B cell (primary cell): ENCODE measurements around the gene DLX6. TPM values are rescaled to one million over a fixed set of nuclear protein-coding genes. Genes with fewer than 3 reads are reported as not detected.

Source experiments
- ATAC-seq: fragments of 200-7000 bp; cut with Tn5 transposase; one replicate; pipeline ENCODE4 v1.10.0; 2021; ENCODE audit warnings: low read depth, mild to moderate bottlenecking, moderate number of reproducible peaks, moderate library complexity
- CTCF ChIA-PET: fragments of 350-600 bp; sonication (Branson Sonifier 250); formaldehyde crosslinking; loops from one replicate; lab custom pipeline; 2021; ENCODE audit warnings: antibody characterized with exemption, inconsistent platforms; lab: Charles Lee
- POLR2A ChIA-PET: fragments of 350-600 bp; sonication (Branson Sonifier 250); formaldehyde crosslinking; loops from one replicate; lab custom pipeline; 2021; ENCODE audit warnings: antibody characterized with exemption; lab: Charles Lee
- DNase-seq: peaks from one replicate; pipeline ENCODE4 v3.0.0; 2013
- H2AFZ ChIP-seq: 2 replicates; pipeline ENCODE4 v1.6.1; 2012; ENCODE audit warnings: mild to moderate bottlenecking, low read depth, low read length; ENCODE audit not compliant: insufficient read depth, poor library complexity, severe bottlenecking
- H3K27ac ChIP-seq, 2 donors: 1 replicate in 1 of 2; 2 replicates in 1 of 2; pipeline ENCODE4 v1.5.1; 2012 to 2013; ENCODE audit warnings: low read length in 2 of 2, mild to moderate bottlenecking in 2 of 2, moderate library complexity in 1 of 2
- H3K27me3 ChIP-seq, 4 experiments: fragments of 200-600 bp in 1 of 4; sonication (generic) in 1 of 4; replicated peaks in 1 of 4; 1 replicate in 2 of 4; 2 replicates in 2 of 4; pipeline versions ENCODE4 v1.6.1 to v1.7.0; 2013 to 2016; ENCODE audit warnings: low read length in 3 of 4, mild to moderate bottlenecking in 2 of 4, mixed read lengths in 1 of 4, moderate library complexity in 1 of 4; ENCODE audit not compliant: insufficient read depth in 4 of 4, control insufficient read depth in 3 of 4; ENCODE audit errors: control extremely low read depth in 1 of 4
- H3K36me3 ChIP-seq, 2 experiments: replicated peaks in 1 of 2; 1 replicate in 1 of 2; 2 replicates in 1 of 2; pipeline versions ENCODE4 v1.6.1 to v1.7.1; 2013; ENCODE audit warnings: low read length in 1 of 2; ENCODE audit not compliant: insufficient read depth in 2 of 2, control insufficient read depth in 1 of 2; ENCODE audit errors: control extremely low read depth in 1 of 2, extremely low read depth in 1 of 2
- H3K4me1 ChIP-seq, 2 donors: fragments of 200-600 bp in 1 of 2; sonication (generic) in 1 of 2; 1 replicate in 1 of 2; 2 replicates in 1 of 2; pipeline versions ENCODE4 v1.5.1 to v1.6.1; 2013 to 2017; ENCODE audit warnings: low read length in 2 of 2; ENCODE audit not compliant: control insufficient read depth in 2 of 2, insufficient read depth in 2 of 2
- H3K4me2 ChIP-seq: replicated peaks from 2 replicates; pipeline ENCODE3; 2012; ENCODE audit warnings: mild to moderate bottlenecking, low read depth, low read length; ENCODE audit not compliant: poor library complexity, severe bottlenecking
- H3K4me3 ChIP-seq, 5 experiments: fragments of 200-600 bp in 1 of 5; sonication (generic) in 1 of 5; 1 replicate in 3 of 5; 2 replicates in 2 of 5; pipeline versions ENCODE4 v1.5.1 to v1.7.0; 2011 to 2016; ENCODE audit warnings: low read length in 4 of 5, mild to moderate bottlenecking in 4 of 5, low read depth in 2 of 5, control low read depth in 1 of 5, moderate library complexity in 1 of 5; ENCODE audit not compliant: insufficient read depth in 1 of 5; ENCODE audit errors: control extremely low read depth in 1 of 5, extremely low read depth in 1 of 5
- H3K79me2 ChIP-seq: fragments of 200-600 bp; sonication (generic); one replicate; pipeline ENCODE4 v1.6.0; 2016; ENCODE audit warnings: low read length; ENCODE audit not compliant: control insufficient read depth, insufficient read depth
- H3K9ac ChIP-seq: fragments of 200-600 bp; sonication (generic); 2 replicates; pipeline ENCODE4 v1.6.1; 2017; ENCODE audit warnings: mild to moderate bottlenecking, low read length, moderate library complexity
- H3K9me3 ChIP-seq, 3 donors: one replicate each; pipeline versions ENCODE4 v1.6.1 to v1.7.1; 2013; ENCODE audit warnings: low read length in 2 of 3; ENCODE audit not compliant: control insufficient read depth in 2 of 3, insufficient read depth in 1 of 3; ENCODE audit errors: control extremely low read depth in 1 of 3
- H4K20me1 ChIP-seq: 2 replicates; pipeline ENCODE4 v1.6.0; 2012; ENCODE audit warnings: mild to moderate bottlenecking, low read length; ENCODE audit not compliant: insufficient read depth, control insufficient read depth, poor library complexity, severe bottlenecking
- H3K27ac Mint-ChIP-seq: one replicate; pipeline ENCODE4 v1.8.0; 2021; ENCODE audit warnings: mixed read lengths
- H3K27me3 Mint-ChIP-seq: one replicate; pipeline ENCODE4 v1.8.0; 2021; ENCODE audit warnings: mixed read lengths
- H3K4me1 Mint-ChIP-seq: one replicate; pipeline ENCODE4 v1.8.0; 2021; ENCODE audit warnings: mixed read lengths
- H3K4me3 Mint-ChIP-seq: one replicate; pipeline ENCODE4 v1.8.0; 2021; ENCODE audit warnings: mixed read lengths
- H3K9me3 Mint-ChIP-seq: one replicate; pipeline ENCODE4 v1.8.0; 2022; ENCODE audit warnings: mixed read lengths; ENCODE audit not compliant: insufficient read depth
- EZH2 ChIP-seq: IDR thresholded peaks from 2 replicates; pipeline ENCODE4 v1.6.1; 2012; ENCODE audit warnings: borderline replicate concordance, low read depth, mild to moderate bottlenecking, moderate library complexity, low read length; ENCODE audit not compliant: insufficient read depth, poor library complexity, severe bottlenecking
- WGBS: methylation state at CpG from one replicate; pipeline ENCODE4 v1.1.5; 2013; ENCODE audit warnings: missing lambda C conversion rate; ENCODE audit not compliant: insufficient coverage; 5-methylcytosine and 5-hydroxymethylcytosine counted together
- intact Hi-C: fragments of 100-400 bp; cut with micrococcal nuclease; formaldehyde crosslinking; loops from one replicate; pipeline ENCODE4 v1.10.0; 2022
- polyA plus RNA-seq: library from polyadenylated mRNA; depleted of rRNA; stranded (reverse); fragments of >200 nt; gene quantifications from 2 replicates; pipeline ENCODE4 v1.2.3, GENCODE V29; 2012
- total RNA-seq, 2 donors: library from RNA; stranded (reverse); fragments of 120-200 nt in 1 of 2; gene quantifications; 1 replicate in 1 of 2; 2 replicates in 1 of 2; pipeline versions ENCODE4 v1.2.3 to v1.2.4, GENCODE V29; 2013 to 2022
- TF ChIP-seq, protein P1 (sequence below): fragments of 200-600 bp; IDR thresholded peaks from one replicate; pipeline ENCODE4 v1.8.0; 2022; ENCODE audit warnings: antibody characterized with exemption, mild to moderate bottlenecking

DLX6 gene
- total and polyA plus RNA-seq, 2 donors (not counting 1 experiment from before 2014, with no cell fraction given) = not detected

DNA sequence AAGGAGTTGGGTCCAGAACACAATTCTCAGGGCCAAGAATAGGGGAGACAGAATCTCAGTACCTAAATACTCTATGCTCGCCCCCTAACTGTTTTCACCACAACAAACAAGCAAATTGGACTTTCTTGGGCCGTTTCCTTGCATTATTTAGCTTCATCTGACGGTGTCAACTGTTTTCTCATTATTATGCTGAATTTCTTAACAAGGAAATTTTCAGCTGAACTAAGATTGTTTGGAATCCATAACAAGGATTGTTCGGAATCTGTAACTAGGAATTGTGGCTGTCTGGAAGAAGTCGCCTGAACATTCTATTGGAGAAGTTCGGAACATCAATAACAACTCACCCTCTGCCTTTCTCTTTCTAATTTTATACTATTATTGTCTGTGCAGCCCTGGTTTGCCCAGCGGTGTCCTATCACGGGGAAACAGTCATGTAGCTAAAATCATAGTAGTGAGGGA is 15.5 kb upstream of the DLX6 start:
- no peaks in the 10 kb centered on the region for H3K9me3 Mint-ChIP-seq
- no peaks in the 10 kb centered on the region for H3K79me2 ChIP-seq
- peaks cover 68% of the 10 kb centered on the region for H3K27me3 Mint-ChIP-seq
- no peak overlapping the region for H3K9ac ChIP-seq
- H3K4me3 Mint-ChIP-seq = no peak overlapping the region
- H3K27ac Mint-ChIP-seq = no peak overlapping the region
- intact Hi-C loops = no loop called here
- H3K27me3 ChIP-seq = peaks cover 0 to 45% (median 44%) of the 10 kb centered on the region in 4 experiments
- H3K4me3 ChIP-seq = no peak overlapping the region
- H3K4me1 Mint-ChIP-seq = peaks cover 4% of the 10 kb centered on the region
- no peak overlapping the region for H3K4me2 ChIP-seq
- H3K27ac ChIP-seq = no peak overlapping the region
- POLR2A ChIA-PET = no interaction called here
- H4K20me1 ChIP-seq = no peaks in the 10 kb centered on the region
- peaks cover 0 to 27% (median 2%) of the 10 kb centered on the region in 3 donors for H3K9me3 ChIP-seq
- peaks cover 0 to 4% of the 10 kb centered on the region in 2 donors for H3K4me1 ChIP-seq
- DNase-seq (no peak), ATAC-seq (no peak)
- no peak overlapping the region for H2AFZ ChIP-seq
- WGBS = 0% methylated on average over 1 of the region's 8 CpGs
- CTCF ChIA-PET = no interaction called here
- no peaks in the 10 kb centered on the region for H3K36me3 ChIP-seq
- no peak for TF ChIP-seq EZH2
- TF ChIP-seq, protein P1, sequence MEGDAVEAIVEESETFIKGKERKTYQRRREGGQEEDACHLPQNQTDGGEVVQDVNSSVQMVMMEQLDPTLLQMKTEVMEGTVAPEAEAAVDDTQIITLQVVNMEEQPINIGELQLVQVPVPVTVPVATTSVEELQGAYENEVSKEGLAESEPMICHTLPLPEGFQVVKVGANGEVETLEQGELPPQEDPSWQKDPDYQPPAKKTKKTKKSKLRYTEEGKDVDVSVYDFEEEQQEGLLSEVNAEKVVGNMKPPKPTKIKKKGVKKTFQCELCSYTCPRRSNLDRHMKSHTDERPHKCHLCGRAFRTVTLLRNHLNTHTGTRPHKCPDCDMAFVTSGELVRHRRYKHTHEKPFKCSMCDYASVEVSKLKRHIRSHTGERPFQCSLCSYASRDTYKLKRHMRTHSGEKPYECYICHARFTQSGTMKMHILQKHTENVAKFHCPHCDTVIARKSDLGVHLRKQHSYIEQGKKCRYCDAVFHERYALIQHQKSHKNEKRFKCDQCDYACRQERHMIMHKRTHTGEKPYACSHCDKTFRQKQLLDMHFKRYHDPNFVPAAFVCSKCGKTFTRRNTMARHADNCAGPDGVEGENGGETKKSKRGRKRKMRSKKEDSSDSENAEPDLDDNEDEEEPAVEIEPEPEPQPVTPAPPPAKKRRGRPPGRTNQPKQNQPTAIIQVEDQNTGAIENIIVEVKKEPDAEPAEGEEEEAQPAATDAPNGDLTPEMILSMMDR = no peak

DNA sequence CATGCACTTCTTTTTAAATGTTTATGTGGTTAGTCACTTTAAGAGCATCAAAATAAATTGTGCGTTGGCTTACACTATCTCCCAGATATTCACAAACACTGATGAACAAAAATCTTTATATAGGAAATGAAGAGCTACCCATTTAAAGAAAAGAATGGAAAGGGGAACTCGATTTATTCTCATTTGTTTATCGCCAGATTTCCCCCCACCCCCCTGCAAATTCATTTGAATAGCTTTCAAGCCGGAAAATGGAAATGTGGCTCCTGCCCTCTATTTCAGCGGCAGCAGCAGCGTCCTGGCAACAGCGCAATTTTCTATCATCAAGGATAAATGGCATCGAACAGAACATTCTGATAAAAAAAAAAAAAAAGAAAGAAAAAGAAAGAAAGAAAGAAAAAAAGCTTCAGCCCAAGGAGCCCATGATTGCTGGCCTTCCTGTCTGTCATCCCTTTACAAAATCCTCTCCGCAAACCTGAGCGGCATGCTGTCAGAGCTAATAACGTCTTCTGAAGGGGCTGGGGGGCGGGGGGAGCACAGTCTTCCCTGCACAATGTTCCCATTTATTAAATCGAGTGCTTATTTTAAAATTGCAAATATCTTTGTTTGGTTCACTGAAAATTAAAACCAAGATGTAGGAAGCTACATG is 13.7 kb upstream of the DLX6 start:
- DNase-seq (no peak), ATAC-seq (no peak)
- CTCF ChIA-PET = interaction anchor here (0.7 kb wide), 1 partner anchor 123 kb away, joined by 8 read pairs; no protein-coding TSS in a partner anchor
- POLR2A ChIA-PET = no interaction called here
- Mint-ChIP-seq H3K4me1 (peaks cover 4% of the 10 kb centered on the region), H3K4me3 (no peak overlapping the region), H3K9me3 (no peaks in the 10 kb centered on the region), H3K27me3 (peaks cover 77% of the 10 kb centered on the region), H3K27ac (no peak overlapping the region)
- WGBS = no CpG with 5 or more reads among the region's 13 CpGs
- Histone ChIP-seq H3K4me3 (no peak overlapping the region), H3K36me3 (no peaks in the 10 kb centered on the region), H2AFZ (no peak overlapping the region), H3K27me3 (peaks cover 0 to 58% (median 53%) of the 10 kb centered on the region in 4 experiments), H3K27ac (no peak overlapping the region), H4K20me1 (no peaks in the 10 kb centered on the region), H3K9ac (no peak overlapping the region), H3K79me2 (no peaks in the 10 kb centered on the region), H3K4me2 (no peak overlapping the region), H3K9me3 (peaks cover 0 to 27% (median 2%) of the 10 kb centered on the region in 3 donors), H3K4me1 (peaks cover 0 to 4% of the 10 kb centered on the region in 2 donors)
- intact Hi-C loops = no loop called here
- TF ChIP-seq, protein P1 = no peak
- no peak for TF ChIP-seq EZH2
